B cell (primary cell): ENCODE results near the gene TRIM6. TPM values are rescaled to one million over a fixed set of nuclear protein-coding genes. Genes with fewer than 3 reads are reported as not detected.
"Not testable (repeated sequence)": the region's sequence is repeated elsewhere in the genome, so short reads cannot be mapped to it uniquely, and the experiment has no call there.

Experiments
- ATAC-seq: fragments of 200-7000 bp; cut with Tn5 transposase; one replicate; pipeline ENCODE4 v1.10.0; 2021; ENCODE audit warnings: low read depth, mild to moderate bottlenecking, moderate number of reproducible peaks, moderate library complexity
- CTCF ChIA-PET: fragments of 350-600 bp; sonication (Branson Sonifier 250); formaldehyde crosslinking; loops from one replicate; lab custom pipeline; 2021; ENCODE audit warnings: antibody characterized with exemption, inconsistent platforms; lab: Charles Lee
- POLR2A ChIA-PET: fragments of 350-600 bp; sonication (Branson Sonifier 250); formaldehyde crosslinking; loops from one replicate; lab custom pipeline; 2021; ENCODE audit warnings: antibody characterized with exemption; lab: Charles Lee
- DNase-seq: peaks from one replicate; pipeline ENCODE4 v3.0.0; 2013
- H2AFZ ChIP-seq: 2 replicates; pipeline ENCODE4 v1.6.1; 2012; ENCODE audit warnings: mild to moderate bottlenecking, low read depth, low read length; ENCODE audit not compliant: insufficient read depth, poor library complexity, severe bottlenecking
- H3K27ac ChIP-seq, 2 donors: 1 replicate in 1 of 2; 2 replicates in 1 of 2; pipeline ENCODE4 v1.5.1; 2012 to 2013; ENCODE audit warnings: low read length in 2 of 2, mild to moderate bottlenecking in 2 of 2, moderate library complexity in 1 of 2
- H3K27me3 ChIP-seq, 4 experiments: fragments of 200-600 bp in 1 of 4; sonication (generic) in 1 of 4; replicated peaks in 1 of 4; 1 replicate in 2 of 4; 2 replicates in 2 of 4; pipeline versions ENCODE4 v1.6.1 to v1.7.0; 2013 to 2016; ENCODE audit warnings: low read length in 3 of 4, mild to moderate bottlenecking in 2 of 4, mixed read lengths in 1 of 4, moderate library complexity in 1 of 4; ENCODE audit not compliant: insufficient read depth in 4 of 4, control insufficient read depth in 3 of 4; ENCODE audit errors: control extremely low read depth in 1 of 4
- H3K36me3 ChIP-seq, 2 experiments: replicated peaks in 1 of 2; 1 replicate in 1 of 2; 2 replicates in 1 of 2; pipeline versions ENCODE4 v1.6.1 to v1.7.1; 2013; ENCODE audit warnings: low read length in 1 of 2; ENCODE audit not compliant: insufficient read depth in 2 of 2, control insufficient read depth in 1 of 2; ENCODE audit errors: control extremely low read depth in 1 of 2, extremely low read depth in 1 of 2
- H3K4me1 ChIP-seq, 2 donors: fragments of 200-600 bp in 1 of 2; sonication (generic) in 1 of 2; 1 replicate in 1 of 2; 2 replicates in 1 of 2; pipeline versions ENCODE4 v1.5.1 to v1.6.1; 2013 to 2017; ENCODE audit warnings: low read length in 2 of 2; ENCODE audit not compliant: control insufficient read depth in 2 of 2, insufficient read depth in 2 of 2
- H3K4me2 ChIP-seq: replicated peaks from 2 replicates; pipeline ENCODE3; 2012; ENCODE audit warnings: mild to moderate bottlenecking, low read depth, low read length; ENCODE audit not compliant: poor library complexity, severe bottlenecking
- H3K4me3 ChIP-seq, 5 experiments: fragments of 200-600 bp in 1 of 5; sonication (generic) in 1 of 5; 1 replicate in 3 of 5; 2 replicates in 2 of 5; pipeline versions ENCODE4 v1.5.1 to v1.7.0; 2011 to 2016; ENCODE audit warnings: low read length in 4 of 5, mild to moderate bottlenecking in 4 of 5, low read depth in 2 of 5, control low read depth in 1 of 5, moderate library complexity in 1 of 5; ENCODE audit not compliant: insufficient read depth in 1 of 5; ENCODE audit errors: control extremely low read depth in 1 of 5, extremely low read depth in 1 of 5
- H3K79me2 ChIP-seq: fragments of 200-600 bp; sonication (generic); one replicate; pipeline ENCODE4 v1.6.0; 2016; ENCODE audit warnings: low read length; ENCODE audit not compliant: control insufficient read depth, insufficient read depth
- H3K9ac ChIP-seq: fragments of 200-600 bp; sonication (generic); 2 replicates; pipeline ENCODE4 v1.6.1; 2017; ENCODE audit warnings: mild to moderate bottlenecking, low read length, moderate library complexity
- H3K9me3 ChIP-seq, 3 donors: one replicate each; pipeline versions ENCODE4 v1.6.1 to v1.7.1; 2013; ENCODE audit warnings: low read length in 2 of 3; ENCODE audit not compliant: control insufficient read depth in 2 of 3, insufficient read depth in 1 of 3; ENCODE audit errors: control extremely low read depth in 1 of 3
- H4K20me1 ChIP-seq: 2 replicates; pipeline ENCODE4 v1.6.0; 2012; ENCODE audit warnings: mild to moderate bottlenecking, low read length; ENCODE audit not compliant: insufficient read depth, control insufficient read depth, poor library complexity, severe bottlenecking
- H3K27ac Mint-ChIP-seq: one replicate; pipeline ENCODE4 v1.8.0; 2021; ENCODE audit warnings: mixed read lengths
- H3K27me3 Mint-ChIP-seq: one replicate; pipeline ENCODE4 v1.8.0; 2021; ENCODE audit warnings: mixed read lengths
- H3K4me1 Mint-ChIP-seq: one replicate; pipeline ENCODE4 v1.8.0; 2021; ENCODE audit warnings: mixed read lengths
- H3K4me3 Mint-ChIP-seq: one replicate; pipeline ENCODE4 v1.8.0; 2021; ENCODE audit warnings: mixed read lengths
- H3K9me3 Mint-ChIP-seq: one replicate; pipeline ENCODE4 v1.8.0; 2022; ENCODE audit warnings: mixed read lengths; ENCODE audit not compliant: insufficient read depth
- EZH2 ChIP-seq: IDR thresholded peaks from 2 replicates; pipeline ENCODE4 v1.6.1; 2012; ENCODE audit warnings: borderline replicate concordance, low read depth, mild to moderate bottlenecking, moderate library complexity, low read length; ENCODE audit not compliant: insufficient read depth, poor library complexity, severe bottlenecking
- WGBS: methylation state at CpG from one replicate; pipeline ENCODE4 v1.1.5; 2013; ENCODE audit warnings: missing lambda C conversion rate; ENCODE audit not compliant: insufficient coverage; 5-methylcytosine and 5-hydroxymethylcytosine counted together
- intact Hi-C: fragments of 100-400 bp; cut with micrococcal nuclease; formaldehyde crosslinking; loops from one replicate; pipeline ENCODE4 v1.10.0; 2022
- polyA plus RNA-seq: library from polyadenylated mRNA; depleted of rRNA; stranded (reverse); fragments of >200 nt; gene quantifications from 2 replicates; pipeline ENCODE4 v1.2.3, GENCODE V29; 2012
- total RNA-seq, 2 donors: library from RNA; stranded (reverse); fragments of 120-200 nt in 1 of 2; gene quantifications; 1 replicate in 1 of 2; 2 replicates in 1 of 2; pipeline versions ENCODE4 v1.2.3 to v1.2.4, GENCODE V29; 2013 to 2022
- TF ChIP-seq, protein P1 (sequence below): fragments of 200-600 bp; IDR thresholded peaks from one replicate; pipeline ENCODE4 v1.8.0; 2022; ENCODE audit warnings: antibody characterized with exemption, mild to moderate bottlenecking

TRIM6 gene
- total and polyA plus RNA-seq, 2 donors (not counting 1 experiment from before 2014, with no cell fraction given), result 0.10 TPM; not detected in 1

DNA sequence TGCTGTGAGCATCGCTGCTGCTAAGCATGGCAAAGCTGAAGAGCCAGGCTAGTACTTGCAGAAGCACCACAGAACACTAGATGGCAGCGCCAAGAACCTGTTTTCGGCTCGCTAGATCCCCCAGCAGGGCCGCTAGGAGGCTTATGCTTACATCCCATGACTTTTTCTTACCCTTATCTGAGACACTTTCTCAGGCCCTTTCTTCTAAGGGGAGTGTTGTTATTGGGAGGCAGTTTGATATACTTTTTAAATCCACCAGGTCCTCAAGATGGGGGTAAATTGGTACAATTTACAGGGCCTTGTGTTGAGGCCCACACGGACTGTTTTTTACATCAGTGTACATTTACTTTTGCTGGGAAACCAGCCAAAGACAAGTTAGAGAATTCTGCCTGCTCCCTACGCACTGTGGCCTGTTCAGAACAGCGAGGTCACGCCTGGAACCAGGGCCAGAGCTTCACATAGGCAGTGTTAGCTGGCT is 4.0 kb downstream of the TRIM6 start:
- DNase-seq, result peak; percentile 77
- POLR2A ChIA-PET, result interaction anchor here (0.5 kb wide), 1 partner anchor 17 kb away, joined by 10 read pairs; no protein-coding TSS in a partner anchor
- WGBS, result 76% methylated on average over 5 of the region's 9 CpGs

GRCh38 chr11:5602791-5603190 is 6.4 kb downstream of the TRIM6 start:
- 71% methylated on average over 1 of the region's 4 CpGs for WGBS
- H3K9ac ChIP-seq, H3K9me3 Mint-ChIP-seq, POLR2A ChIA-PET, H3K9me3 ChIP-seq, H3K4me1 Mint-ChIP-seq, H3K4me2 ChIP-seq, DNase-seq, H3K27ac Mint-ChIP-seq, H3K27ac ChIP-seq, H4K20me1 ChIP-seq, H3K27me3 ChIP-seq, H3K36me3 ChIP-seq, H3K4me3 Mint-ChIP-seq, ATAC-seq, H3K4me3 ChIP-seq, H3K4me1 ChIP-seq, H3K79me2 ChIP-seq, H3K27me3 Mint-ChIP-seq, H2AFZ ChIP-seq: not testable (repeated sequence)
- CTCF ChIA-PET, result interaction anchor here (2.4 kb wide), 1 partner anchor 82 kb away, joined by 9 read pairs; the partner anchor contains the start of gene TRIM5
- intact Hi-C loops, result loop anchor here (10.0 kb wide), 2 partner anchors 292 to 752 kb away; partner anchors contain the start of gene OR52E5

More for the DNA sequence above, 4.0 kb downstream of the TRIM6 start:
- Mint-ChIP-seq H3K27ac (no peak overlapping the region), H3K4me3 (no peak overlapping the region), H3K27me3 (peaks cover 3% of the 10 kb centered on the region), H3K9me3 (no peaks in the 10 kb centered on the region), H3K4me1 (peaks cover 16% of the 10 kb centered on the region)
- ATAC-seq, result peak; percentile 92
- intact Hi-C loops, result loop anchor here (1.0 to 10.0 kb wide), 5 partner anchors 84 to 754 kb away; partner anchors contain the start of genes OR52E5 and OR52N2
- Histone ChIP-seq H3K36me3 (no peaks in the 10 kb centered on the region), H3K4me3 (no peak overlapping the region), H3K4me2 (no peak overlapping the region), H3K4me1 (peaks cover 9 to 11% of the 10 kb centered on the region in 2 donors), H4K20me1 (no peaks in the 10 kb centered on the region), H2AFZ (peak overlapping the region; percentile 3), H3K79me2 (no peaks in the 10 kb centered on the region), H3K9ac (no peak overlapping the region), H3K27ac (no peak overlapping the region), H3K27me3 (peaks cover 0 to 3% (median 1%) of the 10 kb centered on the region in 4 experiments), H3K9me3 (no peaks in the 10 kb centered on the region)
- TF ChIP-seq, protein P1, sequence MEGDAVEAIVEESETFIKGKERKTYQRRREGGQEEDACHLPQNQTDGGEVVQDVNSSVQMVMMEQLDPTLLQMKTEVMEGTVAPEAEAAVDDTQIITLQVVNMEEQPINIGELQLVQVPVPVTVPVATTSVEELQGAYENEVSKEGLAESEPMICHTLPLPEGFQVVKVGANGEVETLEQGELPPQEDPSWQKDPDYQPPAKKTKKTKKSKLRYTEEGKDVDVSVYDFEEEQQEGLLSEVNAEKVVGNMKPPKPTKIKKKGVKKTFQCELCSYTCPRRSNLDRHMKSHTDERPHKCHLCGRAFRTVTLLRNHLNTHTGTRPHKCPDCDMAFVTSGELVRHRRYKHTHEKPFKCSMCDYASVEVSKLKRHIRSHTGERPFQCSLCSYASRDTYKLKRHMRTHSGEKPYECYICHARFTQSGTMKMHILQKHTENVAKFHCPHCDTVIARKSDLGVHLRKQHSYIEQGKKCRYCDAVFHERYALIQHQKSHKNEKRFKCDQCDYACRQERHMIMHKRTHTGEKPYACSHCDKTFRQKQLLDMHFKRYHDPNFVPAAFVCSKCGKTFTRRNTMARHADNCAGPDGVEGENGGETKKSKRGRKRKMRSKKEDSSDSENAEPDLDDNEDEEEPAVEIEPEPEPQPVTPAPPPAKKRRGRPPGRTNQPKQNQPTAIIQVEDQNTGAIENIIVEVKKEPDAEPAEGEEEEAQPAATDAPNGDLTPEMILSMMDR, result peak; percentile 83
- TF ChIP-seq EZH2, result no peak
- CTCF ChIA-PET, result interaction anchor here (0.7 to 3.7 kb wide), 20 partner anchors 8 to 290 kb away, joined by 3 to 28 read pairs (median 4); partner anchors contain the start of genes OR52B6, TRIM22, TRIM34 and TRIM5
